GM12878 (cell line): ENCODE measurements around the gene ARL3. TPM values are rescaled to one million over a fixed set of nuclear protein-coding genes. Genes with fewer than 3 reads are reported as not detected.

ENCODE experiments used
- SPI1 ChIP-seq: IDR thresholded peaks from 2 replicates; pipeline ENCODE4 v1.6.1; 2011; ENCODE audit warnings: low read depth, mild to moderate bottlenecking, low read length, moderate library complexity, borderline replicate concordance; ENCODE audit not compliant: insufficient read depth
- ZNF687 ChIP-seq: fragments of 450-650 bp; IDR thresholded peaks from 2 replicates; pipeline ENCODE4 v1.6.1; 2017; ENCODE audit warnings: mild to moderate bottlenecking, moderate library complexity
- polyA plus RNA-seq, 11 experiments: library from polyadenylated mRNA; depleted of rRNA in 4 of 11; unstranded in 6 of 11; stranded (reverse) in 5 of 11; fragments of >200 nt; fragmentation: Nextera tagmentation in 4 of 11; fragmentation: Illumina TruSeq in 1 of 11; extraction: Ambion mirVana in 4 of 11; extraction: Trizol in 1 of 11; gene quantifications; 1 replicate in 1 of 11; 2 replicates in 10 of 11; pipeline versions ENCODE4 v1.2.1 to v1.2.3, GENCODE V29; 2011 to 2016; ENCODE audit warnings: inconsistent platforms in 2 of 11, missing spikeins in 2 of 11, low read depth in 1 of 11
- total RNA-seq, 4 experiments: library from RNA; depleted of rRNA in 3 of 4; stranded (reverse); fragments of >200 nt in 3 of 4; fragmentation: Illumina TruSeq in 1 of 4; extraction: Trizol in 1 of 4; gene quantifications; 2 replicates each; pipeline versions ENCODE4 v1.2.1 to v1.2.3, GENCODE V29; 2013 to 2021
- TF ChIP-seq, protein P1 (sequence below): IDR thresholded peaks from 2 replicates; pipeline ENCODE4 v1.6.1; 2011; ENCODE audit warnings: borderline replicate concordance, low read depth, mild to moderate bottlenecking, moderate library complexity, mixed read lengths, low read length; ENCODE audit not compliant: insufficient read depth; ENCODE audit errors: extremely low read length

ARL3 gene
- total and polyA plus RNA-seq, 10 of the 15 experiments (the other 5 are each of a cell fraction or from before 2014, with no cell fraction given), result 4.9 to 26.1 (median 11.0) TPM

DNA sequence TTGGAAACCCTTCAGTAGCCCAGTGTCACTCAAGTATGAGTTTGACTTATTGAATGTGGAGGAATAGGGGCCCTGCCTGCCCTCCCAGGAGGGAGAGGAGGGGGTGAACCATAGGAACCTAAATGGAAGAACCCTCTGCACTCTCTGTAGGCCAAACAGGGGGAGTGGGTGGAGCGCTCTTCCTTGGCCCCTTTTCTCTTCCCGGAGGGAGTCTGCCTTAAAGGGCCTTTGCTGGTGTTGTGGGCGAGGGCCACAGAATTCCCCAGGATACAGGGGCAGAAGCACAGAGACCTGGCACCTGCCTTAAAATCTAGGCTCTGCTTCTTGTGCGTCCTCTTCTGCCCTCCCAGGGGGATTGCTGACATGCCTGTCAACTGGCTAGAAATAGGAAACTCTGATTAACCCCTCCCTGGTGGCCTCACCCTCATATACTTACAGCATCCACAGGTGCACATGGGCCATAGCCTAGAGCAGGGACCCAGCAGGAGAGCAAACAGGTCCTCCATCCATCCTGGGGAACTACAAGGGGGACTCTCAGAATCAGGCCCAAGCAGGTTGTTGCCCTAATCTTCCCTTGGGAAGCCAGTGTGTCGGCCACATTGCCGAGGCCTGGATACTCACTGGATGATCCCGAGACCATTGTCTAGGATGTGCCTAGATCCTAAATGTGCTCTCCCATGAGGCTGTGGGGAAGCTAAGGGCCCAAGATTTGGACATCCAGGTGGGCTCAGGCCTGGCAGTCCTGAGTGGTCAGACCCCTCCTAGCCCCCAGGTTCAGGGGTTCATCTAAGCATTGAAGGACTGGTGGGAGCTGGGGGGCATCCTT is 66.5 kb downstream of the ARL3 start (continued):
- TF ChIP-seq ZNF687, result no peak
- no peak for TF ChIP-seq SPI1
- TF ChIP-seq, protein P1, sequence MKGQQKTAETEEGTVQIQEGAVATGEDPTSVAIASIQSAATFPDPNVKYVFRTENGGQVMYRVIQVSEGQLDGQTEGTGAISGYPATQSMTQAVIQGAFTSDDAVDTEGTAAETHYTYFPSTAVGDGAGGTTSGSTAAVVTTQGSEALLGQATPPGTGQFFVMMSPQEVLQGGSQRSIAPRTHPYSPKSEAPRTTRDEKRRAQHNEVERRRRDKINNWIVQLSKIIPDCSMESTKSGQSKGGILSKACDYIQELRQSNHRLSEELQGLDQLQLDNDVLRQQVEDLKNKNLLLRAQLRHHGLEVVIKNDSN, result no peak
- TF ChIP-seq, all 136 proteins: peak for 3
